ENCODE measurements around the gene SH3GLB1. TPM values are rescaled to one million over a fixed set of nuclear protein-coding genes. Genes with fewer than 3 reads are reported as not detected.

Gene SH3GLB1
- total RNA-seq, 1 experiment from 2014 or later, result 45.1 TPM

DNA sequence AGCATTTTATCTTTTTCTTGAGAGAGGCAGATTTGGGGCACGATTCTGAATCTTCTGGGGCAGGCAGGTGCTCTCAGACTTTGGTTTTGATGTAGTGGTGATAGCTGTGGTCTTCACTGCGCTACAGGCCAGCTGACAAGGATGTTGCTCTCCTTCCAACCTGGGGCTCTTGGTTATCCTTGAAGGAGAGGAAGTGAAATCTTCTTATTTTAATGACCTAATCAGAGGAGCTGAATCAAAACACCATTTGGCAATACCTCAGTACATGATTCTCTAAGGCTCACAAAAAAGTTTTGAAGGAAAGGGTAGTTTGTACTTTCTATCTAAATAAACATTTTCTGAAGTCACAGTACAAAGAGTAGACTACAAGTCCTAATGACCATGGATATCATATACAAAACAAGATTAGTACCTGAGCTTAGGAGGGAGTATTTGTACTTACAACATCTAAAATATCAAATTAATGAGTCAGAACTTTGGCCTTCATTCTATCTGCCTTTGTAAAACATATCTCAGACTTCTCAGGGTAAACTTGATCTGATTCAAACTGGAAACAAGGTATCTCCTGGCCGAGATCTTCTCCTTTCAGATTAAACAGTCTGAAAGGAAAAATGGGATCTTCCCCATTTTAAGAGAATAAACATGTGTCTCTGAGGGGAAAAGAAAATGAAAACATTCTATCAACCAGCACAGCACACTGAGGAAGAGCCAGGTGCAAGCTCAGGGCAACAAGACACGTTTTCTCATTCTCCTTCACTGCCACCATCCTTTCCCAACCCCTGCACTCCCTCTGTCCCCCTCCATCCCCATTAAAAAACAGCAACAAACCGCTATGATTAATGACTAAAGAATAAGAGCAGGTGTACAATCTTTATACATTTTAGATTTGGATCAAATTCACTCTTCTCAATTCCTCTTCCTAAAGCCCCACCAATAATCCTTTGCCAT is 69.2 kb downstream of the SH3GLB1 start:
- no peak for DNase-seq (ENCODE audit: low read depth)

DNA sequence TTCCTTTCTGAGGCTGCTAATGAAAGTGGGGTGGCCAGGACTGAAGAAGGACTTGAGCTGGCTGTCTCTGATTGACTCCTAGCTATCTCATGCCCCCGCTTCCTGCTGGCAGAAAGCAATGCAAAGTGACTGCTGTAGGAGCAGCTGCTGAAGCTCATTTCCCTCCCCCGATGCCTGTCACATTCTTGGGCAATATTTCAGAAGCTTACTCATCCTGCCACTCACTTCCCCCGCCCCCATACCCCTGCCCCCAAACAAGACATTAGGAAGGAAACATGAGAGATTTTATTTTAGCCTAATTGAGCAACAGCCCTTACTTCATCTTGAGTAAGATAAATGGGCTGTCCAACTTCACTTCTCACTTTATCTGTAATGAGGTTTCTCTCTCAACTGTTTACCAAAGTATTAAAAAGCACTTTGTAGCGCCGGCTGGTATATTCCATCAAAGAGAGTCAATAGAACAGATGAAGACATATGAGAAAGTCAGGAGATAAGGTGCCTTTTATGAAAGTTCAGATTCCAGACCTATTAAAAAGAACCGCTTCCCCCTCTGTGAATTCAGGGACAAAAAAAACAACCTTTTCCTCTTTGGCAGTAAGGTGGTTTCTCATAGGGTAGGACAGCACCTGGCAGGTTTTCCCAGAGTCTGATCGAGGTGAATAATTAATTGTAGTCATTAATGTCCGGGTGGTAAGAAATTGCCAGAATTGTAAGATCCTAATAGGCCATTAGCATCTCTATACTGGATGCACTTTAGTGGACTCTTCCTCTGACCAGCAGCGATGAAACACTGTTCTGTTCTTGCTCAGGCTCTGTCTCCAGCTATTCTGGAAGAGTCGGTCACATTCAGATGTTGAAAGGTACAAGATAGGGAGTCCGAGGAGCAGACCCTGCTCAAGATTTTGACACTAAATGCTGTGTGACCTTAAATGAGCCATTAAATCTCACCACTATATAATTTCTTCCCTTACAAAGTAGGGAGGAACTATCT is 70.2 kb downstream of the SH3GLB1 start:
- DNase-seq (ENCODE audit: low read depth), result peak; percentile 96

DNA sequence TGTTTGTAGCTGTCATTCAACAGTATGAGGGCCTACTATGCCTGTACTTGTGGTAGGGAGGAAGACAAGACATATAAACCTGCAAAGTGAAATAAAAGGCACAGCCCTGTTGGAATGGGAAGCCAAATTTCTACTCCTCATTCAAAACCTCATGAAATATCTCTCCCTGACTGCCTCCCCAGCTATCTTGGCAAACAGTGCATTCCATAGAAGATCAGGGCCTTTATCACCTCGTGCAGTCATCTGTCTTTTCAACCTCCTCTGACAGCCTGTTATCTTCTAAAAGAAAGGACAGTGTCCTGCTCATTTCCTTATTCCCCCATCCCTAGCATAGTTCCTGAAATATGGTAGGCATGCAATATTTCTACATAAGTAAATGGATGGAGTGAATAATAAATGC is 71.0 kb downstream of the SH3GLB1 start:
- no peak for DNase-seq (ENCODE audit: low read depth)

DNA sequence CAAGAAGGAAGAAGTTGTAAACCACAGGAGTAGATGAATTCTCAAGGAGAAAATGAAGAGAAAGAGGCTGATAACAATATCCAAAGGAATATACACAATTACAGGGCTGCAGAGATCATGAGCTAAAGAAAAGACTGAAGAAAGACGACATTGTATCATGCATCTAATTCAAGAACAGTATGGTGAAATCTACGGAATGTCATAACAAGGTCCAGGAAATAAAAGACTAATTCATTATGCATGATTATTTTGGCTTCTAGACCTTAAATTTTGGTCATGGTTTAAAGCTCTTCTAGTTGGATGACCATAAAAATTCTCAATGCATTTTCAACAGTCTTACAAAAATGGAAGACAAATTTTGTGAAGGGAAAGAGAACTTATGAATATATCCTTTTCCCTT is 71.7 kb downstream of the SH3GLB1 start:
- no peak for DNase-seq (ENCODE audit: low read depth)

DNA sequence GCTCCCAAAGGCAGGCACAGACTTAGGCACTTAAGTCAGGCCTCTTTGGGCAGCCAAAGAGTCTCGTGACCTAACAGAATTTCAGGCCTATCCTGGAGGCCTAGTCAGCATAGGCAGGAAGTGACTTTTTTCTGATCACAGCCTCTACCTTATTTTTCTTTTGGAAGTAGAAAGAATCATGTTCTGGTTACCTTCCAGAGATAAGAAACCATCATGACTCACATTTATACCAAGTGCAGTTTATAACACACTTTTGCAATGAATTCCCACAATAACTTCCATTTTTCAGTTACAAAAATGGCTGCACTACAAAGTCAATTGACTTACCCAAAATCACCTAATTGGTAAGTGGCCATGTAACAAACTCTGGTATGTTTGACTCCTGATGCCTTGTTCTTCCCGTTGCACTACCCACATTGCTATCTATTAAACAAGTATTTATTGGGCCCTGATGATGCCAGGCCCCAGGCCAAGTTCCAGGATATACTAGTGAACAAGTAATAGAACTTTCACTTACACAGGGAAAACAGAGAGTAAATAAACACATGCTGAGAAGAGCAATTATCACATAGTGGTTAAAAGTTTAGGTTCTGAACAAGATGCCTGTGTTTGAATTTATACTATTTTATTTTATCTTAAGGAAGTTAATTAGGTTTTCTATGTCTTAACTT is 74.3 kb downstream of the SH3GLB1 start:
- peak; percentile 63 for DNase-seq (ENCODE audit: low read depth)

DNA sequence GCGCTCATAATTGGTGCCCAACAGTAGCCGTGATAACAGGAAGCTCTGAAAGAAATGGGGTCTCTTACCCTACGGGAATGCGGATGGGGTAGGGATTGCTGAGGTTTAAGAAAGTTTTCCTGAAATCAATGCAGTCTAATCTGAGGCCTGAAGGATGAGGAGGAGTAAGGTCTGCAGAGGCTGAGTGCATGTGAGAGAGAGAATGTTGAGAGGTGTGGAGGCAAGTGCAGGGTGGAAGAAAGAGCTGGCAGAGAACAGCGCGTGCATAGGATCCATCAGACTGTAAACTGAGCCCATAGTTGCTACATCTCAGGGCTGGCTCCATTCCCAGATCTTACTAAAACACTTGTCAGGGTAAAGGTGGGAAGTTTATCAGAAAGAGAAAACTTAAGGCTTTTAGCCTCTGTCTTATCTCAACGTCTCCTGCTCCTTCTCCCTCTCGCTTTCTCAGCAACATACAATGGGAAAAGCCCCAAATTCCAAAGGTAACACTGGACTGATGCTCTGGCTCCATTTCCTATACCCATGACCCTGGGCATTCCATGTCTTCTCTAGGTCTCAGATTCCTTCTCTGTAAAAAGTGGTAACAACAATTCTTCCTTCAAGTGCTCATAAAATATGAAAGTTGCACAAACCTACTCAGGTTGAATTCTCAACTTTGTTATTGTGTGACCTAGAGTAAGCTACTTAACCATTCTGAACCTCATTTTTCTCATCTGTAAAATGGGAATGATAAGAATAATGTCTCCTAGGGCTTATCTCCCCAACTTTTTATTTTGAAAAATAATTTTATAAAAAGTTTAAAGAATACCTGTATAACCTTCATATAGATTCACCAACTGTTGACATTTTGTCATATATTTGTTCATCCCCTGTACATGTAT is 75.2 kb downstream of the SH3GLB1 start:
- DNase-seq (ENCODE audit: low read depth), result peak; percentile 76

DNA sequence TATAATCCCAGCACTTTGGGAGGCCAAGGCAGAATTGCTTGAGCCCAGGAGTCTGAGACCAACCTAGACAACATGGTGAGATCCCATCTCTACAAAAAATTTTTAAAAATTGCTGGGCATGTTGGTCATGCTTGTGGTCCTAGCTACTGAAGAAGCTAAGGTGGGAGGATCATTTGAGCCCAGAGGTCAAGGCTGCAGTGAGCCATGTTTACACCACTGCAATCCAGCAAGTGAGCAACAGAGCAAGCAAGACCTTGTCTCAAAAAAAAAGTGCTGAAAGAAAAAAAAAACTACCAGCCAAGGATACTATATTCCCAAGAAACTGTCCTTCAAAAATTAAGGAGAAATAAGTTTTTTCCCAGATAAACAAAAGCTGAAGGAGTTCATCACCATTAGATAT is 78.1 kb downstream of the SH3GLB1 start:
- no peak for DNase-seq (ENCODE audit: low read depth)

DNA sequence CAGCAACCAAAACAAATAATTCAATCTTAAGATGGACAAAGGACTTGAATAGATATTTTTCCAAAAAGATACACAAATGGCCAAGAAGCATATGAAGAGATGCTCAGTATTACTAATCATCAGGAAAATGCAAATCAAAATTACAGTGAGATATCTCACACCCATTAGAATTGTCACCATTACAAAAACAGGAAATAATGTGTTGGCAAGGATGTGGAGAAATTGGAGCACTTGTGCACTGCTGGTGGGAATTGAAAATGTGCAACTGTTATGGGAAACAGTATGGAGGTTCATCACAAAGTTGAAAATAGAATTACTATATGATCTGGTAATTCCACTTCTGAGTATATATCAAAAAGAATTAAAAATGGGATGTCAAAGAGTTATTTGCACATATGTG is 83.2 kb downstream of the SH3GLB1 start:
- no peak for DNase-seq (ENCODE audit: low read depth)

DNA sequence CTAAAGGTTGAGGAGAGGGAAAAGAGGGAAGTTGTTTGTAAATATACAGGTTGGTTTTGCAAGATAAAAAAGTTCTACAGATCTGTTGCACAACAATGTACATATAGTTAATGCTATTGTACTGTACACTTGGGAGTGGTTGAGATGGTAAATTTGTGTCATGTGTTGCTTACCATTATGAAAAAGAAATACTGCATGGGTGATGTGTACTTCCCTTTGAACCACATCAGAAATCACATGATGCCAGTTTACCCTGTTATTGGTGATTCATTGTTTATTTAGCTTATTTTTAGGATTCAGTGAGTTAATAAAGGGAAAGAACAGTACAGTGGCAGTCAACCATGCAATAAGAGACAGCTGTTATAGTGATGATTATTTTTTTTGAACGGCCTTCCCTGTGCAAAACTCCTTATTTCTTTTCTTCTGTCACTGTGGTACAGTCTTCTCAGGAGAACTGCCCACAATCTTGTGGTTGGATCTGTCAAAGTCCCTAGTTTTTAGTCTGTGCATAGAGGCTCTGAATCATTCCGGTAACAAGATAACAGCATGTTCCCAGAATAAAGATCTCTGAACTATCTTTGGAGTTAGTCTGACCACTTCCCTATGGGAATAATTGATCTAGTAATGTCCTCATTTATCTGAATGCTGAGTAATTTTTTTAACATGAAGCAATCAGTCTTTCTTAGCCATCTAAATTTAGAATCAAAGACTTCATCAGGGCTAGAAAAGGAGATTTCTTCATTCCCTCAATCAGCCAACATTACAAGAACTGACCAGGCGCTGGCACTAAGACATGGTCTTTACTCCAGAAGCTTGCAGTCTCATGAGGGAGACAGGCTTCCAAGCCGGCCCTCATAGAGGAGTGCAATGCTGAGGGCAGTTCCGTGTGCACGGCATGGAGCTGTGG is 84.2 kb downstream of the SH3GLB1 start:
- peak; percentile 86 for DNase-seq (ENCODE audit: low read depth)

DNA sequence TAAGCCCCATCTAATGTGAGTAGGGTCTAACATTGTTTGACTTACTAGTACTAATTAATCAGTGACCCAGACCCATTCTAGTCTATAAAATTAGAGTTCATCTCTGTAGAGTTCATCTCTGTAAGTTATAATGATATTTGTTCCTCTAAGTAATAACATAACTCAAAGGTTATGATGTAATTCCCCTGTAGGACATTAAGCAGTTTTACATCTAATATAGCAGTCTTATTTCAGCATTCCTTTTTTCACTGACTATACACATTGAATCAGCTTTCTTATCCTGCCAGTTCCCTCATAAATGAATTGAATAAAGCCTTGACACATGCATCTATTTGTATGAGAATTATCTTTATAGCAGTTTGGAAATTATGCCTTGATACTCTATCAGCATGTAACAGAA is 90.9 kb downstream of the SH3GLB1 start:
- no peak for DNase-seq (ENCODE audit: low read depth)

Other genes with a start within 250 kb of the SH3GLB1 start
- not detected in 2 replicates for gene CLCA1, start 235.6 kb upstream of the SH3GLB1 start, total RNA-seq (2014; rRNA removed; shearing (Covaris generic))
- not detected in 2 replicates for gene CLCA4, start 157.5 kb upstream of the SH3GLB1 start, total RNA-seq (2014; rRNA removed; shearing (Covaris generic))
- 280 and 291 TPM in 2 replicates for gene SELENOF, start 209.6 kb downstream of the SH3GLB1 start, total RNA-seq (2014; rRNA removed; shearing (Covaris generic))
- 17.8 and 21.5 TPM in 2 replicates for gene HS2ST1, start 210.1 kb downstream of the SH3GLB1 start, total RNA-seq (2014; rRNA removed; shearing (Covaris generic))

All from Daoy (cell line).